ENCODE data around the gene PTCHD1. TPM values are rescaled to one million over a fixed set of nuclear protein-coding genes. Genes with fewer than 3 reads are reported as not detected.

PTCHD1 gene
- total RNA-seq, 4 donors from 2014 or later, result 0.13 to 0.76 (median 0.18) TPM; not detected in 1

GRCh38 chrX:23451266-23451665, 116.6 kb downstream of the PTCHD1 start:
- no peaks in the 10 kb centered on the region for H3K27me3 ChIP-seq
- no peak overlapping the region for H3K4me3 ChIP-seq
- TF ChIP-seq POLR2A (IDR thresholded peaks at IDR 0.05), result no peak
- H3K4me1 ChIP-seq, result no peaks in the 10 kb centered on the region
- no peaks in the 10 kb centered on the region for H3K36me3 ChIP-seq
- DNase-seq, result no peak
- no peak overlapping the region for H3K27ac ChIP-seq
- no peaks in the 10 kb centered on the region for H3K9me3 ChIP-seq

Data from Peyer's patch (tissue), 4 donors.